ENCODE results near the gene ZSWIM9. TPM values are rescaled to one million over a fixed set of nuclear protein-coding genes. Genes with fewer than 3 reads are reported as not detected.
"Not testable (repeated sequence)": the region's sequence is repeated elsewhere in the genome, so short reads cannot be mapped to it uniquely, and the experiment has no call there.

The ZSWIM9 gene
- total and polyA plus RNA-seq, 8 donors = 1.3 to 28.0 (median 3.8) TPM

DNA sequence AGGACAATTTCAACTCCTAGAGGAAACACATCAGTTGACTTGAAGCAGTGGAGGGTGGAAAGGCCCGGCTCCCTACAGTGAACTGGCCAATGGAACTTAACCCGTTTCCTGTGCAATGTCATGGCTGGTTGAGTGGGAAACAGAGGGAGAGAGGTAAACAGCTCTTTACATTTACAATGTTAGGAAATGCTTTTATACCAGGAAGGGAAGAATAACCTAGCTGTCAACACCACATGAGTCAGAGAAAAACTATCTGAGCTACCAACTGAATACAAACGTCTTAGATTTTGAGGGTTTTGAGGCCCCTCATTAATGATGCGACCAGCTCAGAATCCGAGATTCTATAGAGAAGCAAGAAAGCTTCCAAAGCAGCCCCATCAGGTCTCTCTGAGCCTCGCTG lies 48.5 kb downstream of the ZSWIM9 start:
- TF ChIP-seq POLR2A (IDR thresholded peaks at IDR 0.05) (no peak), EP300 (IDR thresholded peaks at IDR 0.05) (no peak), POLR2AphosphoS5 (IDR thresholded peaks at IDR 0.05) (no peak)
- TF ChIP-seq, protein P1, sequence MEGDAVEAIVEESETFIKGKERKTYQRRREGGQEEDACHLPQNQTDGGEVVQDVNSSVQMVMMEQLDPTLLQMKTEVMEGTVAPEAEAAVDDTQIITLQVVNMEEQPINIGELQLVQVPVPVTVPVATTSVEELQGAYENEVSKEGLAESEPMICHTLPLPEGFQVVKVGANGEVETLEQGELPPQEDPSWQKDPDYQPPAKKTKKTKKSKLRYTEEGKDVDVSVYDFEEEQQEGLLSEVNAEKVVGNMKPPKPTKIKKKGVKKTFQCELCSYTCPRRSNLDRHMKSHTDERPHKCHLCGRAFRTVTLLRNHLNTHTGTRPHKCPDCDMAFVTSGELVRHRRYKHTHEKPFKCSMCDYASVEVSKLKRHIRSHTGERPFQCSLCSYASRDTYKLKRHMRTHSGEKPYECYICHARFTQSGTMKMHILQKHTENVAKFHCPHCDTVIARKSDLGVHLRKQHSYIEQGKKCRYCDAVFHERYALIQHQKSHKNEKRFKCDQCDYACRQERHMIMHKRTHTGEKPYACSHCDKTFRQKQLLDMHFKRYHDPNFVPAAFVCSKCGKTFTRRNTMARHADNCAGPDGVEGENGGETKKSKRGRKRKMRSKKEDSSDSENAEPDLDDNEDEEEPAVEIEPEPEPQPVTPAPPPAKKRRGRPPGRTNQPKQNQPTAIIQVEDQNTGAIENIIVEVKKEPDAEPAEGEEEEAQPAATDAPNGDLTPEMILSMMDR (IDR thresholded peaks at IDR 0.05) = no peak
- Histone ChIP-seq H3K36me3 (peaks cover 2 to 76% (median 60%) of the 10 kb centered on the region in 4 donors), H3K9me3 (no peaks in the 10 kb centered on the region), H3K27me3 (no peaks in the 10 kb centered on the region), H3K4me3 (no peak overlapping the region), H3K4me1 (no peaks in the 10 kb centered on the region), H3K27ac (no peak overlapping the region)
- intact Hi-C loops (cut with DNase I; ENCODE audit: low total_unique reads) = no loop called here
- WGBS, 5 donors = 87 to 95% (median 90%) methylated on average over 6 of the region's 6 CpGs
- DNase-seq = no peak

DNA sequence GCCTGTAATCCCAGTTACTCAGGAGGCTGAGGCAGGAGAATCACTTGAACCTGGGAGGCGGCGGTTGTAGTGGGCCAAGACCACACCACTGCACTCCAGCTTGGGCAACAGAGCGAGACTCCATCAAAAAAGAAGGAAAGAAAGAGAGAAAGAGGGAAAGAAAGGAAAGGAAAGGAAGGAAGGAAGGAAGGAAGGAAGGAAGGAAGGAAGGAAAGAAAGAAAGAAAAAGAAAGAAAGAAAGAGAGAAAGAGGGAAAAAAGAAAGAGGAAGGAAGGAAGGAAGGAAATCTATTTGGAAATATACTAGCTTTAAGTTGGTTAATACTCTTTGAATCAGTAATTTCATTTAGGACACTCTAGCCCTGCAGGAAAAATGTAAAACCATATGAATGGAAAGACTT lies 50.3 kb downstream of the ZSWIM9 start:
- H3K4me1 ChIP-seq; intact Hi-C loops (cut with DNase I; ENCODE audit: low total_unique reads): not testable (repeated sequence)
- 96 to 100% (median 98%) methylated on average over 3 of the region's 3 CpGs for WGBS, 5 donors

DNA sequence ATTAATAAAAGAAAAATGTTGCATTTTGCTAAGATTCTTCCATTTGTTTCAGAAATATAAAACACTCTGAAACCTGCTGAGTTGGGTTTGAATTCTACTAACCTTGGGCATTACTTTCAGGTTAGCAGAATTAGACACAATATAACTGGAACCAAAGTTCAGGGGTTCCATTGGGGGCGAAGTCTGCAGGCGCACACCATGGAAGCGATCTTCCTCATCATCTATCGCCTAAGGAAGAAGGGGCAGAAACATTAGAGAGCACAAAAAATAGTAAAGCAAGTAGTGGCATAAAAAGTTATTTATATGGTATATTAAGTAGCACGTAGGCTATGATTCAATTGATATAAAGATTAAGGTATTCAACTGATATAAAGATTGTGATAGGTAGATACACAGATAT lies 51.1 kb downstream of the ZSWIM9 start:
- WGBS, 5 donors = 93 to 98% (median 94%) methylated on average over 5 of the region's 5 CpGs
- intact Hi-C loops (cut with DNase I; ENCODE audit: low total_unique reads) = no loop called here
- no peak for DNase-seq
- no peak overlapping the region for H3K27ac ChIP-seq
- TF ChIP-seq POLR2AphosphoS5 (IDR thresholded peaks at IDR 0.05) = no peak
- TF ChIP-seq, protein P1 (IDR thresholded peaks at IDR 0.05) = no peak
- no peak for TF ChIP-seq POLR2A (IDR thresholded peaks at IDR 0.05)
- no peak for TF ChIP-seq EP300 (IDR thresholded peaks at IDR 0.05)
- H3K4me3 ChIP-seq = no peak overlapping the region
- H3K4me1 ChIP-seq = no peaks in the 10 kb centered on the region
- H3K27me3 ChIP-seq = no peaks in the 10 kb centered on the region
- peaks cover 2 to 81% (median 57%) of the 10 kb centered on the region in 4 donors for H3K36me3 ChIP-seq
- H3K9me3 ChIP-seq = no peaks in the 10 kb centered on the region

More for the DNA sequence above, 50.3 kb downstream of the ZSWIM9 start:
- not testable (repeated sequence) for H3K9me3 ChIP-seq, H3K27ac ChIP-seq, H3K4me3 ChIP-seq, H3K27me3 ChIP-seq, DNase-seq
- H3K36me3 ChIP-seq = peaks cover 2 to 81% (median 56%) of the 10 kb centered on the region in 4 donors

- H3K36me3 ChIP-seq = peaks cover 32 to 95% (median 92%) of the 10 kb centered on the region in 4 donors
- intact Hi-C loops (cut with DNase I; ENCODE audit: low total_unique reads) = no loop called here
- TF ChIP-seq EP300 (IDR thresholded peaks at IDR 0.05) = no peak
- TF ChIP-seq, protein P1 (IDR thresholded peaks at IDR 0.05) = no peak
- no peak for TF ChIP-seq POLR2AphosphoS5 (IDR thresholded peaks at IDR 0.05)
- no peak for TF ChIP-seq POLR2A (IDR thresholded peaks at IDR 0.05)
- no peak overlapping the region for H3K4me3 ChIP-seq
- no peak for DNase-seq
- no peaks in the 10 kb centered on the region for H3K9me3 ChIP-seq
- H3K27ac ChIP-seq = no peak overlapping the region
- H3K4me1 ChIP-seq = no peaks in the 10 kb centered on the region
- no peaks in the 10 kb centered on the region for H3K27me3 ChIP-seq
- 79 to 89% (median 85%) methylated on average over 18 to 19 of the region's 19 CpGs for WGBS, 5 donors
Observed at GRCh38 chr19:48230555-48231129, 60.2 kb downstream of the ZSWIM9 start.

- DNase-seq = no peak
- TF ChIP-seq POLR2AphosphoS5 (IDR thresholded peaks at IDR 0.05) (no peak), POLR2A (IDR thresholded peaks at IDR 0.05) (no peak), EP300 (IDR thresholded peaks at IDR 0.05) (no peak)
- TF ChIP-seq, protein P1 (IDR thresholded peaks at IDR 0.05) = no peak
- no peaks in the 10 kb centered on the region for H3K4me1 ChIP-seq
- intact Hi-C loops (cut with DNase I; ENCODE audit: low total_unique reads) = no loop called here
- no peaks in the 10 kb centered on the region for H3K27me3 ChIP-seq
- H3K36me3 ChIP-seq = peaks cover 29 to 90% (median 82%) of the 10 kb centered on the region in 4 donors
- H3K4me3 ChIP-seq = no peak overlapping the region
- no peak overlapping the region for H3K27ac ChIP-seq
- WGBS, 5 donors = 64 to 91% (median 81%) methylated on average over 3 of the region's 3 CpGs
- no peaks in the 10 kb centered on the region for H3K9me3 ChIP-seq
Observed at GRCh38 chr19:48237057-48237456, 66.6 kb downstream of the ZSWIM9 start.
